Fibroblast of lung (primary cell): ENCODE measurements around the gene TRIL.

Source experiments
- EZH2 ChIP-seq: IDR thresholded peaks from 2 replicates; pipeline ENCODE4 v1.5.1; 2012; ENCODE audit warnings: low read length, control low read depth, mild to moderate bottlenecking; ENCODE audit errors: missing control alignments
- TF ChIP-seq, protein P1 (sequence below), 2 donors: IDR thresholded peaks in 1 of 2; conservative IDR thresholded peaks in 1 of 2; 1 replicate in 1 of 2; 2 replicates in 1 of 2; pipeline ENCODE4 v1.5.1; 2011 to 2012; ENCODE audit warnings: low read length in 2 of 2, control low read depth in 1 of 2, inconsistent platforms in 1 of 2, low read depth in 1 of 2, mild to moderate bottlenecking in 1 of 2

DNA sequence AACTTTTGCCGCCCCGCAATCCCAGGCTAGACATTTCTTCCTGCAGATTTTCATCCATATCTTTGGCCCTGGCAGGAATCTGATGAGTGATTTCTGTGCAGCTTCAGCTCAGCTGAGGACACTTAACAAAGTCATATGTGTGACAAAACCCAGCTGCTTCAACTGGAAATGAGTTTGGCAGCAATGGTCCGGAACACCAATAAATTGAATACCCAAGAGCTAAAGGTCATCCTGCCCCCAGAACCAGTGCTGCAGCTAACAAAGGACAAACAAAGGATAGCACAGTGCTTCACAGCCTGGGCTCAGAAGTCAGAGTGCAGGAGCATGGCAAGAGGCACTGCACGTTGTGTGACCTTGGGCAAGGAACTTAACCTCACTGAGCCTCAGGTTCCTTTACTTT is 40.0 kb upstream of the TRIL start:
- TF ChIP-seq, protein P1, sequence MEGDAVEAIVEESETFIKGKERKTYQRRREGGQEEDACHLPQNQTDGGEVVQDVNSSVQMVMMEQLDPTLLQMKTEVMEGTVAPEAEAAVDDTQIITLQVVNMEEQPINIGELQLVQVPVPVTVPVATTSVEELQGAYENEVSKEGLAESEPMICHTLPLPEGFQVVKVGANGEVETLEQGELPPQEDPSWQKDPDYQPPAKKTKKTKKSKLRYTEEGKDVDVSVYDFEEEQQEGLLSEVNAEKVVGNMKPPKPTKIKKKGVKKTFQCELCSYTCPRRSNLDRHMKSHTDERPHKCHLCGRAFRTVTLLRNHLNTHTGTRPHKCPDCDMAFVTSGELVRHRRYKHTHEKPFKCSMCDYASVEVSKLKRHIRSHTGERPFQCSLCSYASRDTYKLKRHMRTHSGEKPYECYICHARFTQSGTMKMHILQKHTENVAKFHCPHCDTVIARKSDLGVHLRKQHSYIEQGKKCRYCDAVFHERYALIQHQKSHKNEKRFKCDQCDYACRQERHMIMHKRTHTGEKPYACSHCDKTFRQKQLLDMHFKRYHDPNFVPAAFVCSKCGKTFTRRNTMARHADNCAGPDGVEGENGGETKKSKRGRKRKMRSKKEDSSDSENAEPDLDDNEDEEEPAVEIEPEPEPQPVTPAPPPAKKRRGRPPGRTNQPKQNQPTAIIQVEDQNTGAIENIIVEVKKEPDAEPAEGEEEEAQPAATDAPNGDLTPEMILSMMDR (conservative IDR thresholded peaks at IDR 0.05 in 1 of 2, IDR thresholded peaks at IDR 0.05 in 1 of 2; ENCODE audit: low read depth in 1 of 2, low read length in 2 of 2) = no peak
- TF ChIP-seq EZH2 = no peak
